Measurements from ENCODE around the gene PCDHGA4.

- peak; percentile 89 for TF ChIP-seq CTCF (IDR thresholded peaks at IDR 0.05)
- TF ChIP-seq EZH2 (IDR thresholded peaks at IDR 0.05; ENCODE audit: borderline replicate concordance, insufficient read depth, low read depth, low read length, poor library complexity, severe bottlenecking) = no peak
Observed at GRCh38 chr5:141320225-141321169, 34.3 kb upstream of the PCDHGA4 start, which contains the start of gene TAF7.
